IMR-90 (cell line): ENCODE data around the gene RASSF6.

Experiments used
- BHLHE40 ChIP-seq: fragments of 150-350 bp; IDR thresholded peaks from 2 replicates; pipeline ENCODE4 v1.6.1; 2016; ENCODE audit warnings: mild to moderate bottlenecking, low read depth, low read length
- CEBPB ChIP-seq: IDR thresholded peaks from 2 replicates; pipeline ENCODE4 v1.6.1; 2012; ENCODE audit warnings: low read depth, low read length, improper control_type of control experiment
- CHD1 ChIP-seq: IDR thresholded peaks from 2 replicates; pipeline ENCODE4 v1.6.1; 2012; ENCODE audit warnings: low read depth, low read length, improper control_type of control experiment
- CTCF ChIP-seq: conservative IDR thresholded peaks from 2 replicates; pipeline ENCODE4 v1.5.1; 2012; ENCODE audit warnings: mild to moderate bottlenecking, low read depth, low read length, improper control_type of control experiment
- MAFK ChIP-seq: IDR thresholded peaks from 2 replicates; pipeline ENCODE4 v1.6.1; 2012; ENCODE audit warnings: low read depth, low read length, improper control_type of control experiment
- POLR2A ChIP-seq: IDR thresholded peaks from 2 replicates; pipeline ENCODE4 v1.6.1; 2012; ENCODE audit warnings: mild to moderate bottlenecking, low read depth, low read length
- RAD21 ChIP-seq: IDR thresholded peaks from 2 replicates; pipeline ENCODE4 v1.6.1; 2012; ENCODE audit warnings: low read length, improper control_type of control experiment
- RCOR1 ChIP-seq: IDR thresholded peaks from 2 replicates; pipeline ENCODE4 v1.6.1; 2012; ENCODE audit warnings: mild to moderate bottlenecking, low read length, improper control_type of control experiment; ENCODE audit not compliant: insufficient replicate concordance
- RFX5 ChIP-seq: IDR thresholded peaks from 2 replicates; pipeline ENCODE4 v1.8.0; 2012; ENCODE audit warnings: low read depth, mild to moderate bottlenecking, low read length, moderate library complexity
- SMC3 ChIP-seq: fragments of 150-350 bp; IDR thresholded peaks from 2 replicates; pipeline ENCODE4 v1.6.1; 2016; ENCODE audit warnings: low read depth, mild to moderate bottlenecking, antibody characterized with exemption, low read length, moderate library complexity
- USF2 ChIP-seq: fragments of 150-350 bp; IDR thresholded peaks from 2 replicates; pipeline ENCODE4 v1.6.1; 2017; ENCODE audit warnings: mild to moderate bottlenecking, antibody characterized with exemption, low read length, low read depth

GRCh38 chr4:73660808-73661207 is 40.6 kb upstream of the RASSF6 start:
- TF ChIP-seq POLR2A, result no peak
- TF ChIP-seq CTCF, result no peak
- no peak for TF ChIP-seq MAFK
- no peak for TF ChIP-seq SMC3
- no peak for TF ChIP-seq RAD21
- no peak for TF ChIP-seq RFX5
- no peak for TF ChIP-seq CEBPB
- no peak for TF ChIP-seq CHD1
- no peak for TF ChIP-seq RCOR1
- TF ChIP-seq BHLHE40, result no peak
- no peak for TF ChIP-seq USF2
